GM19438 (cell line): ENCODE measurements around the gene EMILIN2.
"Not testable (repeated sequence)": the region's sequence is repeated elsewhere in the genome, so short reads cannot be mapped to it uniquely, and the experiment has no call there.

Experiments
- ATAC-seq: cut with Tn5 transposase; IDR thresholded peaks from one replicate; pipeline ENCODE4 v1.9.1; 2021; ENCODE audit warnings: low read depth; ENCODE audit not compliant: unreplicated experiment

EMILIN2 gene

GRCh38 chr18:2840521-2840920 is 6.3 kb upstream of the EMILIN2 start:
- ATAC-seq = no peak

GRCh38 chr18:2843146-2843545 is 3.7 kb upstream of the EMILIN2 start:
- no peak for ATAC-seq

- ATAC-seq = no peak
These were observed 1.6 kb upstream of the EMILIN2 start for GRCh38 chr18:2845172-2845571.

GRCh38 chr18:2847317-2848246 is 776 bp downstream of the EMILIN2 start:
- no peak for ATAC-seq

GRCh38 chr18:2848247-2849246 is 1.7 kb downstream of the EMILIN2 start:
- no peak for ATAC-seq

DNA sequence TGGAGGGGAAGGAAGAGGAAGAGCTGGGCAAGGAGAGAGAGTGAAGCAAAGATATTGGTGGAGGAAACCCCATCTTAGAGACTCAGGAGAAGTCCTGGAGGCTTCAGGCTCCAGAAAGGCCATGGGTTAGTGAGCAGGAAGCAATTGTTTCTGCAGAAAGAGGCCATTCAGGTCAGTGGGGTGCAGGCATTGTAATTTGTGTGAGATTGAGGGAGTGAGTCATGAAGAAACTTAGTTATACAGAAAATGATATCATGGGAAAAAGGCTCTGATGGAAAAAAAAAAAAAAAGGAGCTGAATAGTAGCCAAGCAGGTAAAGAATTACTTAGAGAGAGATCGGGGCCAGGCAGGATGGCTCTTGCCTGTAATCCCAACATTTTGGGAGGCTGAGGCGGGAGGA is 4.0 kb downstream of the EMILIN2 start:
- ATAC-seq = no peak

DNA sequence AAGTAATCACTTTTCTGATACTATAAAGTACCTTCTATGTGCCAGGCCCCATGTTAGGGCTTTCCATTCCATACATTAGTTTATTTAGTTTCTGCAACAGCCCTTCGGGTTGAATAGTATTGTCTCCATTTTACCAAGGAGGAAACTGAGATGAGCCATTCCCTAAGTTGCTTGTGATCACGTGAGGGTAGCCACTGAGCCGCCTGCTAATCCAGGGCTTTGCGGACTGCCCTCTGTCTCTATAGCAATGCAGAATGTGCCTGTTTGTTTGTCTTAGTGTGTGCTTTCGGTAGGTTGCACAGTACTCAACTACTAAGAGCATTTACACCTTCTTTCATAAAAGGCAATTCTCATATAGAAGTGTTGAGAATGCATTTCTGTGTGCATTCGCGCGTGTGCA is 5.0 kb downstream of the EMILIN2 start:
- no peak for ATAC-seq

DNA sequence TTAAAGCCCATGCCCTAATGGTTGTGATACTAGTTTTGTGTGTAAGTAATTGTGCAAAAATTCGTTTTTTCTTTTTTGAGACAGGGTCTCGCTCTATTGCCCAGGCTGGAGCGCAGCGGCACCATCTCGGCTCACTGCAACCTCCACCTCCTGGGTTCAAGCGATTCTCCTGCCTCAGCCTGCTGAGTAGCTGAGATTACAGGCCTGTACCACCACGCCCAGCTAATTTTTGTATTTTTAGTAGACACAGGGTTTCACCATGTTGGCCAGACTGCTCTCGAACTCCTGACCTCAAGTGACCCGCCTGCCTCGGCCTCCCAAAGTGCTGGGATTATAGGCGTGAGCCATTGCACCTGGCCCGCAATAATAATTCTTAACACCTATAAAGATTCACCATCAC is 5.7 kb downstream of the EMILIN2 start:
- not testable (repeated sequence) for ATAC-seq

GRCh38 chr18:2853173-2853925 is 6.5 kb downstream of the EMILIN2 start:
- ATAC-seq = no peak

- ATAC-seq = no peak
These were observed 7.3 kb downstream of the EMILIN2 start for GRCh38 chr18:2853926-2854664.

- no peak for ATAC-seq
These were observed 8.1 kb downstream of the EMILIN2 start for GRCh38 chr18:2854875-2855274.

DNA sequence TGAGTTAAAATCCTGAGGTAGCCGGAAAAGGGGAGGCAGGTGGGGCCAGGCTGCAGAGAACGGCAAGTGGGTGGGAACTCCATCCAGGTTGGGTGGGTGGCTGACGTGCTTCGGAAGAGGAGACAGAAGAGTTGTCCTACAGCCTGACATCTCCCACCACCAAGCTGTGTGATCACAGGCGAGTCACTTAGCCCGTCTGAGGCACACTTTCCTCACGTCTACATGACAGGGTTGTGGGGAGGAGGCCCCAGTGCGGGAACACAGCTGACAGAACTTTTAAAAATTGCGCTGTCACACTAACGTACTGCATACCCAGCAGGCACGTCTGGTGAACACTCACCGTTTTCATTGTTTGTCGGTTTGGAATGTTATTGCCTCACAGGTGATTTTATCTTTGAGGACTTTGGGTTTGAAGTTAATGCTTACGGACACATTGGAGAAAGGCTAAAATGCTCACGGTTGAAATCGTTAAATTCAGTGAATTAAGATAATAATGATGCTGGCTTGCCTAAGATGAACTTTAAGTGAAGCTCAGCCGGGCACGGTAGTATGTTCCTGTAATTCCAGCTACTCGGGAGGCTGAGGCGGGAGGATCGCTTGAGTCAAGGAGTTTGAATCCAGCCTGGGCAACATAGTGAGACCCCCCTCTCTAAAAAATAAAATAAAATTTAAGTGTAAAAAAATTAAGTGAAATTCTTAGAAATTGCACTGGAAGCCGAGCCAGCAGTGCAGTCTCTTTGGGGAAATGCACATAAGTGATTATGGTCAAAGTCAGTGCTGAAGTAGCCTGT is 8.9 kb downstream of the EMILIN2 start:
- no peak for ATAC-seq

DNA sequence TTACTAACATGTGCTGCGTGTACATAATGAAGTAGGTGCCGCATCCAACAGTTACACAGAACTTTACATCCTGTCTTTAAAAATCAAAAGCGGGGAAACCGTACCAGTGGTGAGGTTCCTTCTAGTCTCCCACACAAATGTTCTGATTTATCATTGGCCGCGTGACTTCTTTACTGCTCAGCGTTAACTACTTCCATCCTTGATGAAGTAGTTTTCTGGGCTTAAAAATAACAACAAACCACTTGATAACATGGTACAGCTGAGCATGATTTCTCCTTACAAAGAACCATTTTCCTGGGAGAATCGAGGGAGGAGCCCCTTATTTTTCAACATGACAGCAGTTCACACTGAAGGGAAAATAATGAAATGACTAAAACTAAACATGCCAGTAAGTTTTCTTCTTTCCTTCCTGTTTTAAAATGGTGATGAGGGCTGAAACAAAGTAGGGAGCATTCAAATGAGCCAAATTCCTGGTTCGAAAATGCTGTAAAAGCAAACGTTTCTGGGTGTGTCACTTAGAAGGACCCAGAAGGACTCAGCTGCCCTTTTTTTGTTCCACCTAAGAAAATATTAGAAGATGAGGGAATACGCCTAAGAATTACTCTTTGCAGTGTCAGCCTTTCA is 9.9 kb downstream of the EMILIN2 start:
- ATAC-seq = no peak

DNA sequence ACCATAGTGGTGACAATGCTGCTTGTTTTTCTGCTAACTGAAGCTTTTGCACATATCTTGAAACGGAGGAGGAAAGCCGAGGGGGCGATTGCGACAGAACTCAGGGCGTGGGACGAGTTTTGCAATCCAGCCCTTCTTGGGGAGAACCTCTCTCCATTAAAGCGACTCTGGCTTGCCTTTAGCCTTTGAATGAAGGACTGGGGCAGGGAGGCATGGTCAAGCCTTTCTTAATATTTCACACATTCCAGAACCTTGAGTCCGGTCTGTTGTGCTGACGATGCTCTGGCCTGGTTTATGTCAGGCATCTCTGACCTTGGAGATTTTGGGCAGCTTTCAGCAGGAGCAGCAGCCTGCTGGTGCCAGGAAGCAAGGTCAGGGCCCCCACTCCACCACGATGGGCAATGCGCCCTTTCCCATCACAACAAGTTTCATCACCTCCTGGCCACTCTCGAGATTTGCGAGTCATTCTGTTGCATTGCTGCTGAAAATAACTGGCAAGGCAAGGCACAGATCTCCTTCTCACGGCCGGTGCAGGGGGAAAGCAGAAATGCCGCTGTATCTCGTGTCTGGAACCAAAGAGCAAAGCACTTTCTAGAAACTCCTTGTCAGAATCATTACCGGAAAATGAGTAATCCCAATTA is 10.8 kb downstream of the EMILIN2 start:
- ATAC-seq = no peak

GRCh38 chr18:2860397-2860796 is 13.6 kb downstream of the EMILIN2 start:
- ATAC-seq = not testable (repeated sequence)

DNA sequence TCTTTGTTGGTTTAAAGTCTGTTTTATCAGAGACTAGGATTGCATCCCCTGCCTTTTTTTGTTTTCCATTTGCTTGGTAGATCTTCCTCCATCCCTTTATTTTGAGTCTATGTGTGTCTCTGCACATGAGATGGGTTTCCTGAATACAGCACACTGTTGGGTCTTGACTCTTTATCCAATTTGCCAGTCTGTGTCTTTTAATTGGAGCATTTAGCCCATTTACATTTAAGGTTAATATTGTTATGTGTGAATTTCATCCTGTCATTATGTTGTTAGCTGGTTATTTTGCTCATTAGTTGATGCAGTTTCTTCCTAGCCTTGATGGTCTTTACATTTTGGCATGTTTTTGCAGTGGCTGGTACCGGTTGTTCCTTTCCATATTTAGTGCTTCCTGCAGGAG is 17.2 kb downstream of the EMILIN2 start:
- ATAC-seq = not testable (repeated sequence)

GRCh38 chr18:2866465-2866864 is 19.7 kb downstream of the EMILIN2 start:
- ATAC-seq = not testable (repeated sequence)

DNA sequence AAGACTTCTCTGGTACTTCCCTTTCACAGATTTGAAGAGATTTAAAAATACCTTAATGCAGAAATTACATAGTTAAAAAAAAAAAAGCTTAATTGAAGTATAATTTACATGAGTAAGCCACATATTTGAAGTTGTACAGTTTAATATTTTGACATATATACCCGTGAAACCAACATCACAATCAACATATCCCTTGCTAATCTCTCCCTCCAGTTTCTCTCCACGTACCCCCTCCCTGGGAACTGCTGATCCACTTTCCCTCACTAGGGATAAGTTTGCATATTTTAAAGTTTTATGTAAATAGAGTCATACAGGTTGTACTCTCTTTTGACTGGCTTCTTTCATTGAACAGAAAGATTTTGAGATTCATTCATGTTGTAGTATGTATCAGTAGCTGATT is 22.4 kb downstream of the EMILIN2 start:
- no peak for ATAC-seq
